Measurements from ENCODE around the gene CPNE9.

Gene CPNE9

DNA sequence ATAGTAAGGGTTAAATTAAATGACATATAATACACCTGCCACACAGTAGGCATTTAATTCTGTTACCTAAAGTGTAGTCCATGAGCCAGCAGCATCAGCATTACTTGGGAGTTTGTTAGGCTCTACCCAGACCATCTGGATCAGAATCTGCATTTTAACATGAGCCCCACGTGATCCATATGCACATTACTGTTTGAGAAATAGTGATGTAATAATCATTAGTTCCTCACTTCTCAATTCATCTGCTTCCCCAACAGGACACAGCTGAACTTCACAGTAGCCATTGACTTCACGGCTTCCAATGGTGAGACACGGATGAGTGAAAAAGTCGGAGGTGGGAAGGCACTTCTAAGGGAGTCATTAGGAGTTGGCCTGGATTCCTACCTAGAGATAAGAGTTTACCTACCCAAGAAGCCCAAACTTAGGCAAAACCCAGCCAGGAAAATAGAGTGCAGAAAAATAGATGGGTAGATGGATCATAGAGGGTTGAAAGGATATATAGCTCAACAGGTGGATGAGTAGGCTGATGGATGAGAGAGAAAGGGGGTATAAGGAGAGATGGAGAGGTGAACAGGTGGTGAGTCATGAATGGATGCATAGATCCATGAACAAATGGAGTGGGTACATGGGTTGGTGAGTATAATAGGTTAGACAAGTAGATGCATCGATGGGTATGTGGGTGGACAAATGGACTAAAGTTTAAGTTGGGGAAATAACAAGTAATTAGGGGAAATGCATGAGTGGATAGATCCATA is 13.3 kb downstream of the CPNE9 start:
- no peak for DNase-seq (ENCODE audit: low read depth)

- DNase-seq (ENCODE audit: low read depth): no peak
Measured at GRCh38 chr3:9717563-9717962, 13.9 kb downstream of the CPNE9 start.

DNA sequence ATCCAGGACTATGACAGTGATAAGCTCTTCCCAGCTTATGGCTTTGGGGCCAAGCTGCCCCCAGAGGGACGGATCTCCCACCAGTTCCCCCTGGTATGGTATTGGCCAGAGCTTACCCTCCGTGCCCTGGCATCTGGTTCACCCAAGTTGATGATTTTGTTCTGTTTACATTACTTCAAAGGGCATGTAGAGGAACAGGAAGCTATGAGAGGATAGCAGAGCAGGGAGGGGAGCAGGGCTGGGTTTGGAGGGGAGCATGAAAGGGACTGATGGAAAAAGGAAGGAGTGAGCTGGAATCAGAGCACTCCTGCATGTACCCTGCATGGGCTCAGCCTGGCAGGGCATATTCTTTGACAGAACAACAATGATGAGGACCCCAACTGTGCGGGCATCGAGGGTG is 14.5 kb downstream of the CPNE9 start:
- DNase-seq (ENCODE audit: low read depth): no peak

DNA sequence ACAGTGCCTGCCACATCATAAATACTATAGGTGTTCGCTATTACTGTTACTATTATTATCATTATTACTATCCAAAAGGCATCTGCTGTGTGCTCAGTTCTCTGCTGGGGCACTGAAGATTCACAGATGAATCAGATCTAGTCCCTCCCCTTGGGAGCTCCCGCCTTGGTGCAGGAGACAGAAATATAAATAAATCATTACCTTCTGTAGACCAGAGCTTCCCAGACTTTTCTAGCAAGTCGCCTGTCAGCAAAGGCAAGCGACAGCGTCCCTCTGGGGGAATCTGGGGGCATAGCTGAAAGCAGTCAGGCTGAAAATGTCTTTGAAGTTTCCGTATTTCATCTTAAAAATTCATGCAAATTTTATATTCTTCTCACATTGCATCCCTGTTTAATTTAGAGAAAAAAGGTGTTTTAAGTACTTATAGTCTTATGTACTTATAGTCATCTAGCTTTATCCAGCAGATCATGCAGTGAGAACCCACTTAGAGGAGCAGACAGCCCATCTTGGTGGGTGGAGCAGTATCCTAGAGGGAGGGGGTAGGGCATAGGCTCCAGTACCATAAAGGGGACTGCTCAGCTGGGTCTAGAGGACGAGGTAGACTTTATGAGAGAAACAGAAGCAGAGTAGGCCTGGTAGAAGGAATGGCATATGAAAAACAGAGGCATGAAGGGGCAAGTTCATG is 17.5 kb downstream of the CPNE9 start:
- DNase-seq (ENCODE audit: low read depth): peak; percentile 32

DNA sequence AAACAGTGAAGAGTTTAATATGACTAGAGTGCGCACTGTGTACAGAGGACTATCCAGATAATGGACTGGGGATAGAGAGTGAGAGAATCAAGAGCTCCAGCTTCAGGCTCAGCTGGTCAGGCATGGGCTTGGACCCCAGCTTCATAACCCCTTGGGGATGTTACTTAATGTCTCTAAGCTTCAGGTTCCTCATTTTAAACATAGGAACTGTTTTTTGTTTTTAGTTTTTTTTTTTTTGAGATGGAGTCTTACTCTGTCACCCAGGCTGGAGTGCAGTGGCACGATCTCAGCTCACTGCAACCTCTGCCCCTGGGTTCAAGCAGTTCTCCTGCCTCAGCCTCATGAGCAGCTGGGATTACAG is 18.0 kb downstream of the CPNE9 start:
- DNase-seq (ENCODE audit: low read depth): no peak

GRCh38 chr3:9725775-9726515 is 22.3 kb downstream of the CPNE9 start:
- DNase-seq (ENCODE audit: low read depth): no peak

GRCh38 chr3:9727041-9727595 is 23.5 kb downstream of the CPNE9 start:
- DNase-seq (ENCODE audit: low read depth): no peak

GRCh38 chr3:9727743-9728142 is 24.1 kb downstream of the CPNE9 start:
- DNase-seq (ENCODE audit: low read depth): peak; percentile 81

DNA sequence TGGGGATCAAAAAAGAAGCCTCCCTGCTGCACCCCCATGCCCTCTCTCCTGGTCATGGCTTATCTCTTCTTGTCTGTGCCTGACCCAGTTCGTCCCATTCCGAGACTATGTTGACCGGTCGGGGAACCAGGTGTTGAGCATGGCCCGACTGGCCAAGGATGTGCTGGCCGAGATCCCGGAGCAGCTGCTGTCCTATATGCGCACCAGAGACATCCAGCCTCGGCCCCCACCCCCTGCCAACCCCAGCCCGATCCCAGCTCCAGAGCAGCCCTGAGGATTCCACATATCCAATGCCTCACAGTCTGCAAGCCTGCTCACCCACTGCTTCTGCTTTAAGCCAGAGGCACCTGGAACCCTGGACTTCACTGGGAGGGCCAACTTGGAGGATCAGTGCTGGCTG is 25.8 kb downstream of the CPNE9 start:
- no peak for DNase-seq (ENCODE audit: low read depth)

DNA sequence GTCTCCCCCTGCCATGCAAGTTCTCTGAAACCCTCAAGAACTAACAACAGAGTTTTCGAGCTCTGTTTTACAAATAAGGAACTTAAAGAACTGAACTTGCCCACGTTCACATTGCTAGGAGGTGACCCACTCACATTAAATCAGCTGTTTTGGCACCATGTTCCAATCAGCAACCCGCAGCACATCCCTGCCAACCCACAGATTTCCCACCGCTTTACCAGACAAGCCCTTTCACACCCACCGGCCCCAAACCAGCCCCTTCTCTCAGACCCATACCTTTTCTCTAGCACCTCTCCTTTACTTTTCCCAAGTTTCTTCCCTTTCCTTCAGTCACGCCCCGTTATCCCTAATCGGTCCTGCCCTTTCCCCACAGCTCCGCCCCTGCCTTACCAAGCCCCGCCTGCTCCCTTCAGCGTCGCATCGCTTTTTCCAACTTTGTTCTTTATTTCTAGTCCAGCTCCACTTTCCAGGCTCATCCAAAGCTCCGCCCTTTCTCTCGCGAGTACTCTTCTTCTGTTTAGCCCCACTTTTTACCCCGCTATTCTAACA is 27.1 kb downstream of the CPNE9 start:
- peak; percentile 65 for DNase-seq (ENCODE audit: low read depth)

DNA sequence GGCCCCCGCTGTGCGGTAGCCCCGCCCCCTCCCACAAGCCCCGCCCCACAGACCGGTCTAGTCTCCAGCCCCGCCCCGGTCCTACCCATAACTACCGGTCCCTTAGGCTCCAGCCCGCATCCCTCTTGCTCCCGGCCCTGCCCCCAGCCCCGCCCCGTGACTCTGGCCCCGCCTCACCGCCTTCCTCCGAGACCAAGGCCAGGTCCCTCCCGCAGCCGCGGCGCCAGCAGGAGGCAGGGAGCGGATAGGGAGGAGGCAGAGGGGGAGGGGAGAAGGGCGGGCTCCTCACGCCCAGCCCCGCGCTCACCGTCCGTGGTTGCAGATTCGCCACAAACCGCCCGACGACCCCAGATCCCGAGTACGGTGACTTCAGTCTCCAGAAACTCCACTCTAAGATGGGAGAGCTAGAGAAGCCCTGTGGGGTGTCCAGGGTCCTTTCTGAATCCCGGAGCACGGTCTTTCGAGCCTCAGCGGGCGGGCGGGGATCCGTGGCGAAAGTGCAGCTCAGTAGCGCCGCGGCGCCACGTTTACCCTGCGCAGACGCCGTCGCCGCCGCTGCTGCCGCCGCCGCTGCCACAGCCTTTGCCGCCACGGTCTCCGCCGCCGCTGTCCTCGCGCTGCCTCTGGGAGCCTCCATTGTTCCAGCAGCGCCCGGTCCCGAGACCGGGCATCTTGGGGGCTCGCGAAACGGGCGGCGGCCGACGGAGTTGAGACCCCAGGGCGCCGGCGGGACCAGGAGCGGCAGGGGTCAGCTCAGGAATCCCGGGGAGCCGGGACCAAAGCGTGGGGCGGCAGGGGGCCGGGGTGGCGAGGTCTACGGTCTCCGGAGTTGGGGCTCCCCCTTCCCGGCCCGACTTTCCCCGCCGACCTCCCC is 27.8 kb downstream of the CPNE9 start, which contains the start of gene BRPF1:
Gene BRPF1 (plus strand): TSS at position 530 of the 874 bp plus-strand sequence. CDS start 2,406 bp downstream, outside the sequence.
- peak; percentile 100 for DNase-seq (ENCODE audit: low read depth)

DNA sequence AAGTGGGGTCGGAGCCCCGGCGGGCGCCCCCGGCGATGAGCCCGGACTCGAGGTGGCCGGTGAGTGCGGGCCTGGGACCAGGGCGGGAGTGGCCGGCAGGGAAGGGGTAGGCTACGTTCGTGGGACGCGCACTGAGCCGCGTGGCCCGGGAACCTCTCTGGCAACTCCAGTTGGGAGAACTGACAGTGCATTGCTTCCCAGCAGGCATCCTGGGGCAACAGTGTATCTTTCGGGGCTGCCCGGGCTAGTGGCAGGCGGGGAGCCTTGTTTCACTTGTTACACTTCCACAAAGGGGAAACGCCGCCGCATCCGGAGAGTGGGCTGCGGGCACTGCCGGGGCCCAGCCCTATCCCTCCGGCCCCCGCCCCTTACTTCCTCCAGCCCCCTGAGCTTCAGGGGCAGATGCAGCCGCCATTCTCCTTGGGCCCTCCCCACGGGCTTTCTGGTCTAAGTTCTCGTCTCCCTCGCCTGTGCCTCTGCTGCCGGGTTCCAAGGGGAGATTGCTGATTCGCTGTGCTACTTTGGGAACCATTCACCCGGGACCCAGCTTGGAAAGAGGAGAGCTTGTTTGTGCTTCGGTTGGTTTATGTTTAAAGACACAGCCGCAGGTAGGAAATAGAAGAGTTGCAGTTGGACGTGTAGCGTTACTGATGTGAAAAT is 28.6 kb downstream of the CPNE9 start:
- peak; percentile 15 for DNase-seq (ENCODE audit: low read depth)

- DNase-seq (ENCODE audit: low read depth): peak; percentile 38
Measured at GRCh38 chr3:9732740-9733115, 29.1 kb downstream of the CPNE9 start.

GRCh38 chr3:9736831-9737230 is 33.2 kb downstream of the CPNE9 start:
- peak; percentile 9 for DNase-seq (ENCODE audit: low read depth)

DNA sequence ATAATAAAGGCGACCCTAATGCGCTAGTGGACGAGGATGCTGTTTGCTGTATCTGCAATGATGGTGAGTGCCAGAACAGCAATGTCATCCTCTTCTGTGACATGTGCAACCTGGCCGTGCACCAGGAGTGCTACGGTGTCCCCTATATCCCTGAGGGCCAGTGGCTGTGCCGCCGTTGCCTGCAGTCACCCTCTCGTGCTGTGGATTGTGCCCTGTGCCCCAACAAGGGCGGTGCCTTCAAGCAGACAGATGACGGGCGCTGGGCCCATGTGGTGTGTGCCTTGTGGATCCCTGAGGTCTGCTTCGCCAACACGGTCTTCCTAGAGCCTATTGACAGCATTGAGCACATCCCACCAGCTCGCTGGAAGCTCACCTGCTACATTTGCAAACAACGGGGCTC is 35.5 kb downstream of the CPNE9 start:
- no peak for DNase-seq (ENCODE audit: low read depth)

DNA sequence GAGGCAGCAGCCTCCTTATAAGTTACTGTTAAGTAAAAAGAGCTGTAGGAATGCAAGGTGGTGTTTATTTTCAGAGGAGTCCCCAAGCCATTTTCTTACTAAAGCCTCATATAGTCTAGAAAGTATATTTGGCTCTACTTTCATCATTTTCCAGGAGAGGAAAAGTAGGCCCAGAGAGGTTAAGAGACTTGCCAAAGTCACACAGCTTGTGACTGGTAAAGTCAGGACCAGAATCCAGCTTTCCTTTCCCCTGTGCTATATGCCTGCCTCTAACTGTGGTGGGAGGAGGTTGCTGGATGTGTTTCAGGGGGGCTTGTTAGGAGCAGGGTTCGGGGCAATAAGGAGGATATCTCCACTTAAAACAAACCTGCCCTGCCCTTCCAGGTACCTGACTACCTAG is 38.9 kb downstream of the CPNE9 start:
- DNase-seq (ENCODE audit: low read depth): no peak

- DNase-seq (ENCODE audit: low read depth): no peak
Measured at GRCh38 chr3:9743548-9743947, 39.9 kb downstream of the CPNE9 start.

DNA sequence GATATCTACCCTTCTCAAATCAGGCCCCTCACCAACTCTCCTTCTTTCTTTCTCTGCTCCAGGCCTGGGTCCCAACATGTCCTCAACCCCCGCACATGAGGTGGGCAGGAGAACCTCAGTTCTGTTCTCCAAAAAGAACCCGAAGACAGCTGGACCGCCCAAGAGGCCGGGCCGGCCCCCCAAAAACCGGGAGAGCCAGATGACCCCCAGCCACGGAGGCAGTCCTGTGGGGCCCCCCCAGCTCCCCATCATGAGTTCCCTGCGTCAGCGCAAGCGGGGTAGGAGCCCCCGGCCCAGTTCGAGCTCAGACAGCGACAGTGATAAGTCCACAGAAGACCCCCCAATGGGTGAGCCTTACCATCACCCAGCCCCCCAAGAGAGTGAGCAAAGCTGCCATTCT is 40.5 kb downstream of the CPNE9 start:
- DNase-seq (ENCODE audit: low read depth): no peak

GRCh38 chr3:9745521-9745920 is 41.9 kb downstream of the CPNE9 start:
- no peak for DNase-seq (ENCODE audit: low read depth)

- DNase-seq (ENCODE audit: low read depth): peak; percentile 96
Measured at GRCh38 chr3:9746330-9746729, 42.7 kb downstream of the CPNE9 start.

DNA sequence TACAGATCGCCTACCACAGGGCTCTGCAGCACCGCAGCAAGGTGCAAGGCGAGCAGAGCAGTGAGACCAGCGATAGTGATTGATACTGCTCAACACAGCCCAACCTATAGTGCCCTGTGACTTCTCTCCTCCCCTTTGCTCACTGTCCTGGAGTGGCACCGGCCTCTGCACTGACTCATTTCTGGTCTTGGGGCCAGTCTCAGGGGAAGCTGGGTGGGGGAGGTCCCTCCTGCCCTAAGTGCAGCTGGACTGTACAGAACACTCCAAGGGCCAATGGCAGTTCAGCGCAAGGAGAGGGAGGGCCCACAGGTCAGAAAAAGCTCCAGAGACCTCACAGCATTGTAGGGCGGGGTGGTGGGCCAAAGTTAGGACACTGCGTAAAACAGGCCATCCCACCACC is 43.6 kb downstream of the CPNE9 start:
- peak; percentile 32 for DNase-seq (ENCODE audit: low read depth)

All from iris pigment epithelial cell (primary cell).